Measurements from ENCODE around the gene MRPL2.
"Not testable (repeated sequence)": the region's sequence is repeated elsewhere in the genome, so short reads cannot be mapped to it uniquely, and the experiment has no call there.

The MRPL2 gene

DNA sequence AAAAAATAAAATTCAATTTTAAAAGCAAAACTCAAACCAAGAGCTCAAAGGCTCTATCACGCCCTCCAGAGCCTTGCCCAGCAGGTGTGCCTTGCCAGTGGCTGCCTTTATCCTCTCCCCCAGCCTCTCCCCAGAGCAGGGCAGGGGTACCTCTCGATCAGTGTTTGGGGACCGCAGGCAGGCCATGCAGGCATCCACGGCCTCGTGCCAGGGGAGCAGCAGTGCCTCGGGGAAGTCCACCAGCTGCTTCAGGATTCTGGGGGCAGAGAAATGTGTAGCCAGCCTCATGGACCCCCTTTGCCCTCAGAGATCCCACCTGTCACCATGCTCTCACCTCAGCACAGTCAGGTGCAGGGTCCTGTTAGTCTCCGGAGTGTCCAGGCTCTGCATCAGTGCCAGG is 11.2 kb downstream of the MRPL2 start:
- H3K27ac ChIP-seq, result no peak overlapping the region; the same call in 1 of the 2 replicates
- TF ChIP-seq, protein P1, sequence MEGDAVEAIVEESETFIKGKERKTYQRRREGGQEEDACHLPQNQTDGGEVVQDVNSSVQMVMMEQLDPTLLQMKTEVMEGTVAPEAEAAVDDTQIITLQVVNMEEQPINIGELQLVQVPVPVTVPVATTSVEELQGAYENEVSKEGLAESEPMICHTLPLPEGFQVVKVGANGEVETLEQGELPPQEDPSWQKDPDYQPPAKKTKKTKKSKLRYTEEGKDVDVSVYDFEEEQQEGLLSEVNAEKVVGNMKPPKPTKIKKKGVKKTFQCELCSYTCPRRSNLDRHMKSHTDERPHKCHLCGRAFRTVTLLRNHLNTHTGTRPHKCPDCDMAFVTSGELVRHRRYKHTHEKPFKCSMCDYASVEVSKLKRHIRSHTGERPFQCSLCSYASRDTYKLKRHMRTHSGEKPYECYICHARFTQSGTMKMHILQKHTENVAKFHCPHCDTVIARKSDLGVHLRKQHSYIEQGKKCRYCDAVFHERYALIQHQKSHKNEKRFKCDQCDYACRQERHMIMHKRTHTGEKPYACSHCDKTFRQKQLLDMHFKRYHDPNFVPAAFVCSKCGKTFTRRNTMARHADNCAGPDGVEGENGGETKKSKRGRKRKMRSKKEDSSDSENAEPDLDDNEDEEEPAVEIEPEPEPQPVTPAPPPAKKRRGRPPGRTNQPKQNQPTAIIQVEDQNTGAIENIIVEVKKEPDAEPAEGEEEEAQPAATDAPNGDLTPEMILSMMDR (conservative IDR thresholded peaks at IDR 0.05; ENCODE audit: low read depth), result no peak
- ChIA-PET CTCF (no interaction called here), POLR2A (ENCODE audit: low non-redundant PET) (no interaction called here)
- no peak for DNase-seq (ENCODE audit: low spot score)

DNA sequence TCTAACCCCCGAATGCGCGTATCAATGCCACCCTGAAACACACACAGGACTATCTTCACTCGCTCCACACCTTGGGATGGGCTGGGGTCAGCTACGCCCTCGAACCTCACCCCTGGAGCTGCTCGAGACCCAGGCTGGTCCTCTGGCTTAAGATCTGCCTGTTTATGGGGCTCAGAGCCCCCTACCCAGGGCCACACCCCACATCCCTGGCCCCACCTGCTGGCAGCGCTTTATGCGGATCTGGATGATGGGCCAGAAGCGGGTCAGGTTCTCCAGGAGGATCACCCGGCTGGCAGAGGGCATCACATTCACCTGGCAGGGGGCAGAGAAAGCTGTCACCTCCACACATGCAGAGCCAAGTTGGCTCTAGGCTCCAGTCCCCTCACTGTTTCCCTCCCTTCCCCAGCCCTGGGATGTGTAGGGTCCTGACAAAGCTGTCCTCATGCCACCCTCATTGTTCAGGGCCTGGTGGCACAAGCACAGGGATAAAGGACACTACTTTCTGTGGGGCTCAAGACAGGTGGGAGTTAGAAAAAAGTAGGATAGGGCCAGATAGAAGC is 13.8 kb downstream of the MRPL2 start:
- DNase-seq (ENCODE audit: low spot score), result no peak
- ChIA-PET CTCF (interaction anchor here (0.6 kb wide), 1 partner anchor 205 kb away, joined by 3 read pairs; no protein-coding TSS in a partner anchor), POLR2A (ENCODE audit: low non-redundant PET) (interaction anchor here (0.6 kb wide), 1 partner anchor 11 kb away, joined by 3 read pairs; no protein-coding TSS in a partner anchor)
- TF ChIP-seq, protein P1 (conservative IDR thresholded peaks at IDR 0.05; ENCODE audit: low read depth), result no peak
- H3K27ac ChIP-seq, result peak overlapping the region; percentile 9; the same call in 1 of the 2 replicates

DNA sequence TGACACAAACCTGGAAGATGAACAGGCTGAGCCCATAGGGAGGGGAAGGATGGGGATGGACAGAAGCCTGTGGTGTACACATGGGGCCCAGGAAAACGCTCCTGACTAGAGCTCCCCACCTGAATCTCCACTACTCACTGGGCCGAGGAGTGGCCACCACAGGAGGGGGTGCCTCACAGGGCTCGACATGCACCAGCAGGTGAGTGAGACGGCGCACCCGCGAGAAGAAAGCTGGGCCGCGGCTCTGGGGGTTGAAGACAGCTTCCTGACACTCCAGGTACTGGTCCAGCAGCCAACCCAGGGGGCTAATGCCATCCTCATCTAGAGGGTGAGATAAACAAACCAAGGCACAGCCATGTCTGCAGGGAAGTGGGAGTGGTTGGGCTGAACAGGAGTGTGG is 15.9 kb downstream of the MRPL2 start:
- no peak for DNase-seq (ENCODE audit: low spot score)
- ChIA-PET POLR2A (ENCODE audit: low non-redundant PET) (no interaction called here), CTCF (no interaction called here)
- no peak overlapping the region for H3K27ac ChIP-seq
- TF ChIP-seq, protein P1 (conservative IDR thresholded peaks at IDR 0.05; ENCODE audit: low read depth), result no peak

DNA sequence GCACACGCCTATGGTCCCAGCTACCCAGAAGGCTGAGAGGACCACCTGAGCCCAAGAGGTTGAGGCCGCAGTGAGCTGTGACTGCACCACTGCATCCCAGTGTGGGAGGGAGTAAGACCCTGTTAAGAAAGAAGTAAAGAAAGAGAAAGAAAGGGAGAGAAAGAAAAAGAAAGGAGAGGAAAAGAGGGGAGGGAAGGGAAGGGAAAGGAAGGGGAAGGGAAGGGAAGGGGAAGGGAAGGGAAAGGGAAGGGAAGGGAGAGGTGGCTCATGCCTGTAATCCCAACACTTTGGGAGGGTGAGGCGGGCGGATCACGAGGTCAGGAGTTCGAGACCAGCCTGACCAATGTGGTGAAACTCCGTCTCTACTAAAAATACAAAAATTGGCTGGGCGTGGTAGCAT is 17.8 kb downstream of the MRPL2 start:
- CTCF ChIA-PET, result interaction anchor here (0.6 kb wide), 1 partner anchor 37 kb away, joined by 3 read pairs; no protein-coding TSS in a partner anchor
- DNase-seq (ENCODE audit: low spot score); H3K27ac ChIP-seq: not testable (repeated sequence)
- POLR2A ChIA-PET (ENCODE audit: low non-redundant PET), result interaction anchor here (1.0 kb wide), 1 partner anchor 21 kb away, joined by 4 read pairs; no protein-coding TSS in a partner anchor

DNA sequence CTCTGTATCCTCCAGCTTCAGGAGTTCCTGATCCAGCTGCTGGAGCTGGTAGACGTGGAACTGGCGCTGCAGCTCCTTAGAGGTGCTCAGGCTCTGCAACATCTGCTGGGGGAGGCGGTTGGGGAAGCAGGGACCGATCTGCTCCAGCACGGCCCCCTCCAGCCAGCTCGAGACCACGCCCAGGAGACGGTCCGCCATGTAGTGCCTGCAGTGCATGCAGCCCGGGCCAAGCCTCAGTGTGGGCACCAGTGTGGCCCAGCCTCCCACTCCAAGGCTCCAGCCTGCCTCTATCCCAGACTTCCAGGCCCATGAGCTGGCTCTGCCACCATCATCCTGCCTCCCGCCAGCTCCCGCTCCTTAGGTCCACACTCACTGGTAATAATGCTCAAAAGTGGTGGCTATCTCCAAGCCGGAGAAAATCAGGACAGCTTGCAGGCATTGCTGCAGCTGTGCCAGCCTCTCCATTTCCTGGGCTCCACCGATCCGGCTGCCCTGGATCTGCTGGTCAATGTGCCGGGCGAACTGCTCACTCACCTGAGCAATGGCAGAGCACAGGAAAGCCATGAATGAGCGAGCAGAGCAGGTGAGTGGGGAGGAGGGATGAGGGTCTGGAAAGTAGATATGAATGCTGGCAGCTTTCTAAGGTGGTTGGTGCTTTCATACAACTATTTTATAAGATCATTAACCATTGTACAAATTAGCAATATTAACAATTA is 18.5 kb downstream of the MRPL2 start:
- ChIA-PET POLR2A (ENCODE audit: low non-redundant PET) (interaction anchor here (1.0 kb wide), 1 partner anchor 20 kb away, joined by 4 read pairs; no protein-coding TSS in a partner anchor), CTCF (no interaction called here)
- TF ChIP-seq, protein P1 (conservative IDR thresholded peaks at IDR 0.05; ENCODE audit: low read depth), result no peak
- no peak for DNase-seq (ENCODE audit: low spot score)
- H3K27ac ChIP-seq, result peak overlapping the region; percentile 31

DNA sequence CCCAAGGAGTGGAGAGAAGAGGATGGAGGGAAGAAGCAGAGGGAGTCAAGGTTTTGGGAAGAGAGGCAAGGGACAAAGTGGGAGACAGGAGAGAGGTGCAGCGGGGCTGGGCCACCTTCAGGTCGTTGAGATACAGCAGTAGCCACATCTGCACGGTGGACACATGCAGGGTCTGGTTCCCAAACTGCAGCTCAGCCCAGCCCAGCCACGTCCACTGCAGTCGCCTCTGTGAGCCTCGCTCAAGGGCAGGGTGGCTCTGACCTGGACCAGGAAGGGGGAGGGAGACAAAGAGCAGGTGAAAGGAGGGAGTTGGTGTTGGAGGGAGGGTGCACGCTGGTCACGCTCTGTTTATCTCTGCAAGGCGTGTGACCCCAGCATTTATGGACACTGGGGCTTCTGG is 20.5 kb downstream of the MRPL2 start:
- POLR2A ChIA-PET (ENCODE audit: low non-redundant PET), result no interaction called here
- TF ChIP-seq, protein P1 (conservative IDR thresholded peaks at IDR 0.05; ENCODE audit: low read depth), result no peak
- DNase-seq (ENCODE audit: low spot score), result no peak
- peak overlapping the region; percentile 10; the same call in 1 of the 2 replicates for H3K27ac ChIP-seq
- CTCF ChIA-PET, result interaction anchor here (0.6 kb wide), 2 partner anchors 50 to 1026 kb away, joined by 3 to 5 read pairs; no protein-coding TSS in a partner anchor

DNA sequence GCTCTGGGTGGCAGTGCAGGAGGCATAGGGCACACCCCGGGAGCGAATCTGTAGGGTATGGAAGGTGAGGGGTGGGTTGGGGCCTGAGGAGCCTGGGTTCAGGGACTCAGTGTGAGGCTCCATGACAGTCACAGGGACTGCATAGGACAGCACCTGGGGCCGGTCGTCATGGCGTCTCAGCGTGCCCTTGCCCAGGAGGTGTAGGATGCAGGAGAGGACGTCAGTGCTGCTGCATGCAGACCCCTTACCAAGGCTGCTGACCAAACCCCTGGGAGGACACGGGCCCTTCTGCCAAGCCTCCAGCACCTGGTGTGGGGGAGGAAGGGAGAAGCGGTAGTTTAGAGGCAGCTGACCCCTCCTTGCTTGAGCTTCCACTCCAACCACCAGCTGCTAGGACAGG is 21.5 kb downstream of the MRPL2 start:
- DNase-seq (ENCODE audit: low spot score), result no peak
- H3K27ac ChIP-seq, result peak overlapping the region; percentile 21
- ChIA-PET POLR2A (ENCODE audit: low non-redundant PET) (no interaction called here), CTCF (no interaction called here)
- TF ChIP-seq, protein P1 (conservative IDR thresholded peaks at IDR 0.05; ENCODE audit: low read depth), result no peak

Data from RWPE1 (cell line).